GM12873 (cell line): ENCODE results near the gene TDO2.

Source experiments
- CTCF ChIP-seq: IDR thresholded peaks from 2 replicates; pipeline ENCODE4 v1.5.1; 2012; ENCODE audit warnings: low read depth, mild to moderate bottlenecking, moderate library complexity, low read length, control low read depth; ENCODE audit not compliant: insufficient read depth; ENCODE audit errors: missing control alignments

Gene TDO2

GRCh38 chr4:155966731-155967395 is 63.4 kb downstream of the TDO2 start:
- no peak for TF ChIP-seq CTCF
